HG02970 (cell line): ENCODE results near the gene ZNF70.

Source experiments
- ATAC-seq: cut with Tn5 transposase; IDR thresholded peaks from one replicate; pipeline ENCODE4 v1.9.1; 2021; ENCODE audit warnings: mild to moderate bottlenecking, moderate library complexity, moderate number of reproducible peaks; ENCODE audit not compliant: unreplicated experiment, low FRiP score

ZNF70 gene

GRCh38 chr22:23780146-23780748, 29.3 kb upstream of the ZNF70 start:
- ATAC-seq = no peak

- ATAC-seq = no peak
These were observed 28.8 kb upstream of the ZNF70 start for GRCh38 chr22:23779731-23780130.

DNA sequence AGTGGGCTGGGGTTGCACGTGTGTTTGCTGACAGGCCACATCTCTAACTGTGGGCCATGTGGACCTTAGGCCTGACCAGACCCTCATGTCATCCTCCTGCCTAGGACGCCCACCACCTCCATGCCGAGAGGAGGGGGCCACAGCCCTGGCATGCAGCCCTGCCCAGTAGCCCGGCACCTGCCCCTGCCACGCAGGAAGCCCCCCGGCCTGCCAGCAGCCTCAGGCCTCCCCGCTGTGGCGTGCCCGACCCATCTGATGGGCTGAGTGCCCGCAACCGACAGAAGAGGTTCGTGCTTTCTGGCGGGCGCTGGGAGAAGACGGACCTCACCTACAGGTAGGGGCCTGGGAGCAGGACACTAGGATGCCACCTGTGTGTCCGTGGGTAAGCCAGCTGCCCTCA, 28.2 kb upstream of the ZNF70 start:
- ATAC-seq = no peak

DNA sequence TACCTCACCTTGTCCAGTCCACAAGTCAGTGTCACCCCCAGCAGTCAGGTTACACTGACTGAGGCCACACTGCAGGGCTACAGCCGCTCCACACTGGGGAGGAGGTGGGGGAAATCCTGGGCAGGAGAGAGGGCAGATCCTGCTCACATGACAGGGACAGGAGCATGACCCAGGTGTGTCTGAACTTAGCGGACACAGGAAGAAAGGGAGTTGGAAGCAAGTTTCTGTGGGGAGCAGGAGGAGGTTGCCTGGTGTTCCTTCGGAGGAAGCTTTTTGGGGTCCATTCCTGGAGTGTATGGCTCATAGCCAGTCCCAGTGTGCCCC, 27.6 kb upstream of the ZNF70 start:
- no peak for ATAC-seq

DNA sequence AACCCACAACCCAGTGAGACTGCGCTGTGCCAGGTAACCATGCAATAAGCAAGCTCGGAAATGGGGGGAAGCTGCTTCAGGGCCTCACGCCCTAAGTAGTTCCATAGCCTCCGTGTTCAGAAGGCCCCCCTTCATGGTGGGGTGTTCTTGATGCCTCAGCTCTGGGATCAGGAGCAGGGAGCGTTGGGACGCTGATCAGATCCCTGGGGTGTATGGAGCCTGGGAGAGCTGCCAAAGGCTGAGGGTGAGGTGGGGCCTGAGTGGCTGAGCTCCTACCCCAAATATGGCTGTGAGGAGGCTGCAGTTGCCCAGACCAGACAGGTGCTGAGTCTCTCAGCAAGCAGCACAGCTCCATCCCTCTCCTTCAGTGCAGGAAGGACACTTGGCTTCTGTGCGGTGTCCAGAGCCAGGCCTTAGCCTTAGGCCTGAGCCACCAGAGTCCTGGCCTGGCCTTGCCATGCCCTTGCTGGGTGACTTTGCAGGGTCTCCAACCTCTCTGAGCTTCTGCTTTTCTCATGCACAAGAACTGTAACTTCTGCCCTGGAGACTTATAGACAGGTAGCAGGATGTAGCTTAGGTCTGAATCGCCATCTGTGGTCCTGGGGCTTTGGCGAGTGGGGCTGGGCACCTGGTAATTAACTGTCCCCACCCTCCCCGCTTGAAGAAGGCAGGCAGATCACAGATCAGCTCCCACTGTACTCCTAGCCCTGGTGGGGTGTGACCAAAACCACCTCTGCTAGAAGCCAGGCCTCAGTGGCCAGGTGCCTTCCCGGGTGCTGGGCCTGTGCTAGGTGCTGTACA, 27.1 kb upstream of the ZNF70 start:
- ATAC-seq = no peak

DNA sequence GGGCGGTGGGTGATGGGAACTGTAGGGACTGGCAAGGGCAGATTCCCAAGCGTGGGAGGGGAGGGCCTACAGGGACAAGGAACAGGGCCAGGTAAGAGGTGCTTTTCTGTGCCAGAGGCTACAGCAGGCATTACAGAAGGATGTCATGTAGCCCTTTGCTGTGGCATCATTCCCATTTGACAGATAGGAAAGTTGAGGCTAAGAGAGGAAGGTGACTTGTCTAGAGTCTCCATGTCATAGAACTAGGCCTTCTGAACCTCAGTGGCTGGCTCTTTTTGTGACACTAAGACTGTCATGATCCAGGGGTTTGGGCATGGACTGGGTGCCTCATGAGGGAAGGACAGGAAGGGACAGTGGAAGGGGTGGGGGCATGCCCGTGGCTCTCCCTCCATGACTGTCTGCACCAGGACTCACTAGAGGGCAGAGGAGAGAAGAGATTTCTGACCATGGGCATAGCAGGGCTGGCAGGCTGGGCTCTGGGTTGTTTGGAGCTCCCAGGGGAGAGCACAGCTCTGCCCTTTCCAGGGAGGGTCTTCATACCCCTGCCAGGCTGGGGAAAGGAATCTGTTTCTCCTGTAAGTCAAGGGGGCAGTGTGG, 25.0 kb upstream of the ZNF70 start:
- ATAC-seq = no peak

- no peak for ATAC-seq
These were observed 24.1 kb upstream of the ZNF70 start for GRCh38 chr22:23774922-23775436.

- ATAC-seq = no peak
These were observed 23.4 kb upstream of the ZNF70 start for GRCh38 chr22:23774114-23774921.

DNA sequence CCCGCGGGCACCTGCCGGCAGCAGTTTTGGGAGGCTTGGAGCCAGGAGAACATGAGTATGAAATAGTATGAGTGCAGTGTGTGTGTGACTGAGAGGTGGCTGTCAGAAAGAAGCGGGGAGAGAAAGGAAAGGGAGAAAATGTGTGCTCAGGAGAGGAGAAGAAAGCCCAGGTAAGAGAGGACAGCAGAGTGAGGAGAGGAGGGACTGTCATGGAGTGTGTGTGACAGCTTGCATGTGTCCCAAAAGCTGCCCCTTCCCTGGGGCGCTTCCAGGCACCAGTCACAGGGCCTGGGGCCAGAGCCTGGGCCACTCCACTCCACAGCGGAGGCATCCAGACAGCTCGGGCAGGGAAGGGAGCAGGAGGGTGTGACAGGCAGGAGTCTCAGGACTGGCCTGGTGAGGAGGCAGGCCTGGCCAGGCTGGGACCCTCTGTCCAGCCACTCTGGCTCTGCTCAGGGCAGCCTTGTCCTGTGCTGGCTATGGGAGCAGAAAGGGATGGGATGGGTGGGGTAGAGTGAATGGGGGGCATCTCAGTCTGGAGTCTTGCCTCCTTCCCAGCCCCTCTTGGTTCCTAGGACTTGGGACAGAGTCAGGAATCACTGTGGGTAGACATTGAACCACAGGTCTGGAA, 22.7 kb upstream of the ZNF70 start:
- no peak for ATAC-seq

DNA sequence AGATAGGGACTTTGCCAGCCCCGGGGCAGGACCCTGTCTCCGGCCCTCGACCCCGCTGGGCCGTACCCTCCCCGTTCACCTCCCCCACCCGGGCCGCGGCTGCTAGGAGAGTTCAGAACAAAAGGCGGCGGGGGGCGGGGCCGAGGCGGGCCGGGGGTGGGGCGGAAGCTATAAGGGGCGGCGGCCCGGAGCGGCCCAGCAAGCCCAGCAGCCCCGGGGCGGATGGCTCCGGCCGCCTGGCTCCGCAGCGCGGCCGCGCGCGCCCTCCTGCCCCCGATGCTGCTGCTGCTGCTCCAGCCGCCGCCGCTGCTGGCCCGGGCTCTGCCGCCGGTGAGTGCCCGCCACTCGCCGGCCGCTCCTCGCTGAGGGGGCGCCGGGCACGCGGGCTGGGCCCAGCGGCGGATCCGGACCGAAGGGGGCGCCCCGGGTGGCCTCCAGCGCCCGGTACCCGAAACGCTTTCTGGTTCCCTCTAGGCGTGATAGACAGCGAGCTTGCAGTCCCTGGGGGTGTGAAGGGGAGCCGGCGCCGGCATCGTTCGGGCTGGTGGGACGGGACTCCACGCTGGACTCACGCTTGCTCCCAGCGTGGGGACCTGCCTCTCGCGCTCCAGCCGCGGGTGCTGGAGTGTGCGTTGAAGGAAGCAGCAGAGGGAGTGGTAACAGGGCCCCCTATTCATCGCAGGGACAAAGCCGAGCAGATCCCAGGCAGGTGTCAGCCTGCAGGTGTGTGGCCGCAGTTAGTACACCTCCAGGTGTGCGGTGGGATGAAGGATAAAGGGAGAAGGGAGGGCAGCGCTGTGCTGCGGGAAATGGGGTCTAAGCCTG, 21.9 kb upstream of the ZNF70 start, which contains the start of gene MMP11:
MMP11 (plus strand) TSS at position 201 of the 825 bp plus-strand sequence; CDS start at position 223, 22 bp downstream.
- ATAC-seq = no peak

DNA sequence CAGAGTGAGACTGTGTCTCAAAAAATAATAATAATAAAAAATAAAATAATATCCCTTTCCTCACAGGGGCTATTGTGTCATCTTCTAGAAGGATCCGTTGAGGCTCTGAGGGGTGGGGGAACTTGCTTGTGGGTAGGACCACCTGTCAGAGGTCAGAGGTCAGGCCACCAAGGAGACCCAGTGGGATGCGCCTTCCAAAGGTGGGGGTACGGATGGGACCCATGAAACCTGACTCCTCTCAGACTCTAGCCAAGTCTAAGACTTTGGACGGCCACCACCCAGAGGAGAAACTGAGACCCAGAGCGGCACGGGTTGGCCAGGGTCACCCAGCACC, 21.4 kb upstream of the ZNF70 start:
- ATAC-seq = no peak

DNA sequence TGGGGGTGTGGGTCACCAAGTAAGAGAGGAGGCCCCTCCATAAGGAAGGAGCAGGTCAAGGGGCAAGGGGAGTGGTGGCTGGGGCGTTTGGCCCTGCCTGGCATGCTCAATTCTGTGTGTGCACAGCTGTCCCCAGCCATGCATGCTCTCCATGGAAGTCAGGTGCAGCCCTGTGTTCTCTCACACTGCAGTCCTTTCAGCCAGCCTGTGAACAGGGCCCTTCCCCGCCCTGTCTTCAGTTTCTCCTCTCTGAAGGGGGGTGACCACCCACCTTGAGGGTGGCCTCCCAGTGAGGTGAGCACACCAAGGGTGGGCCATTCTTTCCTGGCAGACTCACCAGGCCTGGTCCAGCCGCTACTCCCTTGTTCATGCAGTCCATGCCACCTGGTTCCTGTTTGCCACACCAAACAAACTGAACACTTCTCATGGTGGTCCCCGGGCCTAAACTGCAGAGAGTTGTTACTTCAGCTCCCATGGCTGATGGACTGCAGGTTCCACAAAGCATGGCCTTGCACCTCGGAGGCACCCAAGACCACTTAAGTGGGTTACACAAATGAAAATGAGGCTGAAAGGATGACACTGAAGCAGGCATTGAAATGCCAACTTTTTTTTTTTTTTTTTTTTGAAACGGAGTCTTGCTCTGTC, 18.5 kb upstream of the ZNF70 start:
- no peak for ATAC-seq

DNA sequence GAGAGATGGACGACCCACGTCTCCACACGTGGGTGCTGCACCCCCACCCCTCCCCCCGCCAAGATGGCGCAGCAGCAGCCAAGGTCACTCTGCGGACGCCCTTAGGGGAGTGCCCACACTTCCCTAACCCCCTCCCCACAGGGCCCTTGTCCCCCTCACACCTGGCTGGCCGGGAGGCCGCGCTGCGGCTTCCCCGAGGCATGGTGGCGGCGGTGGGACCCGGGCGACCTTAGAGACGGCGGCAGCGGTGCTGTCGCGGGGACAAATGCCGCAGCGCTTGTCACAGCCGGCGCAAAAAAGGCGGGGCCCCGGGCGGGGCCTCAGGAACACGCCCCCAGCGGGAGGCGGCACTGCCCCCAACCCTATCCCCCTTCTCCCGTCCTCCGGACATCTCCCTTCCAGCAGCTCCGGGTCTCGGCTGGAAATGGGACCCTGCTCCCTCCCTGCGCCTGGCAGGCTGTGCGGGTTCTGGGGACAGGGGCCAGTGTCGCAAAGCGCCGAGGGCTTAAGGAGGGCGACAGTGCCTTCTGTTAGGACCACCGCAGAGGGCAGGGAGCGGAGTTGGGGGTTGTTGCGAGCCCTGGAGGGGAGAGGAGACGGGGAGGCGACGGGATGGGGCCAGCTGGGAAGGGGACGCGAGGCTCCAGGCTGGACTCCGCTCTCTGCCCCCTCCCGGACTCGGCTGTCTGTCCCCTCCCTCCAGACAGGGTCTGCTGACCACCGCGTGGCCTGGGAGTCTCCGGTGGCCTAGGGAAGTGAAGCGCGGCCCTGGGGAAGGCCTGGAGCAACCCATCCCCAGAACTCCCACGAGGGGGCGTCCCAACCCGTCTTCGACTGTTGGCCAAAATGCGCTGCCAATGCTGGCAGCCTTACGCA, 17.0 kb upstream of the ZNF70 start, which contains the start of gene CHCHD10:
CHCHD10 (minus strand) TSS at position 300 of the 876 bp plus-strand sequence; CDS start at position 202, 98 bp downstream.
- no peak for ATAC-seq

GRCh38 chr22:23767303-23767672, 16.4 kb upstream of the ZNF70 start:
- ATAC-seq = no peak

DNA sequence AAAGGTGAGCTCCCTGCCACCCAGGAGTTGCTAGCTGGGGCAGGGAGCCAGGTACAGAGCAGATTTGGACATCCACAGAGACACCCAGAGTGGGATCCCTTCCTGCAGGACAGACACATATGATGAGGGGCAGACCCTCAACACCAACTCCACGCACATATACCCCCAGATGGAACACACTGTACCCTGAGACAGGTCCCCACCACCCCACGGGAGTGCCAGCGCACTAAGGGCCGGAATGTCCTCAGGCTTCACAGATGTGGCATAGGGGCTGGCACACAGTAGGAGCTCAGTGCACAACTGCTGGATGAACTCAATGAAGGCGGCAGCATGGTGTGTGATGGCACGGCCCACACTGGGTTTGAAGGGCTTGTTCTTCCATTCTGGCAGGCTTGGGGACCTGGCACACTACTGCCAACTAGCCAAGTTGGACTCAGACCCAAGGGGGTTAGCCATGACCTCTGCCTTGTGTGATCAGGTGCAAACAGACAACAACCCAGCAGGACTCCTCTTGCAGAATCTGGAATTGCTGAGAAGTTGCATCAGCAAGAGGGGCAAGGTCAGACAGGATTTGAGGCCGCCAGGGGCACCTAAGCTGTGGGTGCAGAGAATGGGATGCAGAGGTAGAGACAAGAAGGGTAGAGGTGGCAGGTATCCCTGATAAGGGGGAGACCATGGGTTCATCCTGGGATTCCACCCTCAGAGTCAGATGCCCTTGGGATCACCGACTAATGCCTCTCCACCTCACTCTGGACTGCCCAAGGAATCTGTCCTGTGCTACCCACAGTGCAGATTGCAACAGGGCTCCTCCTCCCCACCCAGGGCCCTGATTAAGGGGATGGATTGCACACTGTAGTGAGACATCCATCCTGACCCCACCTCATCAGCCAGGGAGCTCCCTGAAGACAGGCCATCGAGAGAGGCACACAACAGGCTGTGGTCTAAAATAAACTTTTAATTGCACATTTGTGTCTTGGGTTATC, 14.3 kb upstream of the ZNF70 start:
- ATAC-seq = no peak

DNA sequence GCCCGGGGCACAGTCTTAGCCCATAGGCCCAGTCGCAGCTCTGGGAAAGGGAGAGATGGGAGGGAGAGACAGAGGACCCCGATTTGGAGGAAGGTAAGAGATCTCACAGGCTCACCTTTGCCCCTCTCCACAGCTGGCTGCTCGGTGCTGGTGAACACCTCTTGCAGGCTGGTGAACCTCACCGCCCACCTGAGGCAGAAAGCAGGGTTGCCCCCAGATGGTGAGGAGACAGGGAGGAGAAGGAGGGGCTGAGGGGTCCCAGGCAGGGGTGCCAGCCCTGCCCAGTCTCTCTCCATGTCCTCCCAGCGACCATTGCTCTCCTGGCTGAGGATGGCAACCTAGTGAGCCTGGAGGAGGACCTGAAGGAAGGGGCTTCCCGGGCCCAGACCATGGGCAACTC, 13.0 kb upstream of the ZNF70 start:
- ATAC-seq = no peak

- ATAC-seq = no peak
These were observed 12.7 kb upstream of the ZNF70 start for GRCh38 chr22:23763579-23763945.
